OCI-LY3 (cell line): ENCODE measurements around the gene ZNF865.

Experiments
- H2AFZ ChIP-seq: fragments of 200-600, 300-600 bp; shearing (Covaris generic); 2 replicates; pipeline ENCODE4 v1.6.0; 2014; ENCODE audit warnings: antibody characterized with exemption, low read depth, low read length
- H3K27ac ChIP-seq: fragments of 200-600, 300-600 bp; sonication (generic); 2 replicates; pipeline ENCODE4 v1.5.1; 2014; ENCODE audit warnings: mild to moderate bottlenecking, low read length, moderate library complexity, mixed read lengths
- H3K27me3 ChIP-seq: fragments of 200-600, 300-600 bp; sonication (generic); 2 replicates; pipeline ENCODE4 v1.6.1; 2014; ENCODE audit warnings: low read depth, low read length, mixed read lengths
- H3K36me3 ChIP-seq: fragments of 200-600, 300-600 bp; sonication (generic); replicated peaks from 2 replicates; pipeline ENCODE3; 2014; ENCODE audit warnings: low read depth, low read length, mixed read lengths
- H3K4me1 ChIP-seq: fragments of 300-600, 200-600 bp; sonication (generic); 2 replicates; pipeline ENCODE4 v1.6.1; 2014; ENCODE audit warnings: low read length, mixed read lengths
- H3K4me2 ChIP-seq: fragments of 200-600, 300-600 bp; sonication (generic); 2 replicates; pipeline ENCODE4 v1.6.1; 2014; ENCODE audit warnings: low read length, mixed read lengths
- H3K4me3 ChIP-seq: fragments of 300-600, 200-600 bp; sonication (generic); 2 replicates; pipeline ENCODE4 v1.5.1; 2014; ENCODE audit warnings: antibody characterized with exemption, mild to moderate bottlenecking, low read length, moderate library complexity
- H3K79me2 ChIP-seq: fragments of 300-600, 200-600 bp; shearing (Covaris generic); 2 replicates; pipeline ENCODE4 v1.6.1; 2014; ENCODE audit warnings: mild to moderate bottlenecking, low read length, mixed read lengths
- H3K9ac ChIP-seq: fragments of 300-600, 200-600 bp; shearing (Covaris generic); 2 replicates; pipeline ENCODE4 v1.6.0; 2014; ENCODE audit warnings: mild to moderate bottlenecking, low read length, moderate library complexity
- H3K9me3 ChIP-seq: fragments of 200-600, 300-600 bp; shearing (Covaris generic); 2 replicates; pipeline ENCODE4 v1.6.1; 2014; ENCODE audit warnings: low read length, mixed read lengths; ENCODE audit not compliant: insufficient read depth
- H4K20me1 ChIP-seq: fragments of 200-600, 300-600 bp; sonication (generic); 2 replicates; pipeline ENCODE4 v1.6.1; 2016; ENCODE audit warnings: low read length, mixed read lengths; ENCODE audit not compliant: insufficient read depth
- CTCF ChIP-seq: fragments of 200-600, 300-600 bp; sonication (generic); IDR thresholded peaks from 2 replicates; pipeline ENCODE4 v1.5.1; 2014; ENCODE audit warnings: antibody characterized with exemption, low read length, low read depth
- EZH2phosphoT487 ChIP-seq: fragments of 200-600 bp; shearing (Covaris generic); IDR thresholded peaks from 2 replicates; pipeline ENCODE4 v1.6.1; 2018; ENCODE audit warnings: antibody characterized with exemption, mixed run types, low read depth

Gene ZNF865

GRCh38 chr19:55633861-55634260, 28.4 kb downstream of the ZNF865 start:
- peak overlapping the region; percentile 72 for H3K4me2 ChIP-seq

GRCh38 chr19:55635334-55635717, 29.9 kb downstream of the ZNF865 start:
- Histone ChIP-seq H3K4me1 (peaks cover 28% of the 10 kb centered on the region), H2AFZ (no peak overlapping the region)

More at GRCh38 chr19:55633861-55634260, 28.4 kb downstream of the ZNF865 start:
- Histone ChIP-seq H3K79me2 (peaks cover 42% of the 10 kb centered on the region), H2AFZ (no peak overlapping the region), H3K9me3 (no peaks in the 10 kb centered on the region), H3K27ac (no peak overlapping the region), H3K36me3 (peaks cover 3% of the 10 kb centered on the region), H3K27me3 (no peaks in the 10 kb centered on the region), H3K4me1 (peaks cover 23% of the 10 kb centered on the region), H3K9ac (peak overlapping the region; percentile 98), H3K4me3 (peak overlapping the region; percentile 92), H4K20me1 (no peaks in the 10 kb centered on the region)
- TF ChIP-seq CTCF (no peak), EZH2phosphoT487 (no peak)

DNA sequence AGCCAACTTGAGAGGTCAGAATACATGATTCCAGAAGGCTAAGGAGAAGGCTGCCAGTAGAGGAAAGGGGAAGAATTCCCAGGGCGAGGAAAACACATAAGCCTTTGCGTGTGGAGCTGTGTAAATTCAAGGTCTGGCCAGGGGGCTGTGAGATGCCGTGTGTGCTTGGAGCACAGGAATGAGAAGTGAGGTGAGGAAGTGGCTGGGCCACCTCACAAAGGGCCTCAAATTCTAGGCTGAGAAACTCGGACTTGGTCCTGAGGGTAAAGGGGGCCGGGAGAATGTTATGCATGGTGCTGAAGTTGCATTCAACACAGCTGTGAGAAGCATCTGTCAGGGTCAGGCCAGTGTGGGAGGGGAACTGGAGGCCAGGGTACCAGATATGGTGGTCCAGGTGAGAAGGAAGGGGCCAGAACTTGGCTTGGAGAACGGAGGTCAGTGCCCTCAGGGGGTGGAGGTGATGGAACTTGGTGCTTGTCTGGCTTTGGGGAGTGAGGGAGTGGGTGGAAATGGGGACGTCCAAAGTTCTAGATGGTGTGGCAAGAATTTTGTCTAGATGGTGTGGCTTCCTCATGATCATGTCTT, 30.5 kb downstream of the ZNF865 start:
- Histone ChIP-seq H3K4me3 (peak overlapping the region; percentile 92), H3K27ac (peak overlapping the region; percentile 62; the same call in 1 of the 2 replicates), H3K4me2 (peak overlapping the region; percentile 88), H3K36me3 (peaks cover 3% of the 10 kb centered on the region), H3K27me3 (no peaks in the 10 kb centered on the region), H2AFZ (no peak overlapping the region), H3K79me2 (peaks cover 60% of the 10 kb centered on the region), H4K20me1 (no peaks in the 10 kb centered on the region), H3K9me3 (no peaks in the 10 kb centered on the region), H3K4me1 (peaks cover 31% of the 10 kb centered on the region), H3K9ac (peak overlapping the region; percentile 98)
- no peak for TF ChIP-seq EZH2phosphoT487
- no peak for TF ChIP-seq CTCF

More at GRCh38 chr19:55635334-55635717, 29.9 kb downstream of the ZNF865 start:
- peaks cover 3% of the 10 kb centered on the region for H3K36me3 ChIP-seq
- H3K4me3 ChIP-seq, result peak overlapping the region; percentile 92
- peaks cover 57% of the 10 kb centered on the region for H3K79me2 ChIP-seq
- H3K9me3 ChIP-seq, result no peaks in the 10 kb centered on the region
- H4K20me1 ChIP-seq, result no peaks in the 10 kb centered on the region
- H3K4me2 ChIP-seq, result peak overlapping the region; percentile 88
- peak overlapping the region; percentile 98 for H3K9ac ChIP-seq
- TF ChIP-seq EZH2phosphoT487 (no peak), CTCF (no peak)
- H3K27ac ChIP-seq, result peak overlapping the region; percentile 62
- no peaks in the 10 kb centered on the region for H3K27me3 ChIP-seq

DNA sequence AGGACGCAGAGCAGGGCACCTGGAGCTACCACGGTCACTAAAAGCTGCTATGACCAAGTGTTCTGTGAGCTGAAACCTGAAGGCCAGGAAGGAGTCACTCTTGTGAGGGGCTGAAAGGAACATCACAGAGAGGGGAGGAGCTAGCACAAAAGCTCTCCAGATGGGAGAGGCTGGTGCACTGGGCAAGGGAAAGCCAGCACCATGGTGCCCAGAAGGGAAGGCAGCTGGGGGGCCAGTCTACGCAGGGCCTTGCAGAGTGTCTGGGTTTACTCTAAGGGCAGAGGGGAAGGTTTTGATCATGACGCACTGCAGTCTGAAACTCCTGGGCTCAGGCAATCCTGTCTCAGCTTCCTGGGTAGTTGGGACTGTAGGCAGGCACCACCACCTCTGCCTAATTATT, 31.3 kb downstream of the ZNF865 start:
- H3K27ac ChIP-seq, result no peak overlapping the region
- H3K4me1 ChIP-seq, result peaks cover 31% of the 10 kb centered on the region
- peak overlapping the region; percentile 88 for H3K4me2 ChIP-seq
- H3K79me2 ChIP-seq, result peaks cover 66% of the 10 kb centered on the region
- no peak overlapping the region for H3K9ac ChIP-seq
- H3K4me3 ChIP-seq, result peak overlapping the region; percentile 92; the same call in 1 of the 2 replicates
- H2AFZ ChIP-seq, result no peak overlapping the region
- no peaks in the 10 kb centered on the region for H3K27me3 ChIP-seq
- no peak for TF ChIP-seq EZH2phosphoT487
- no peak for TF ChIP-seq CTCF
- H3K36me3 ChIP-seq, result peaks cover 3% of the 10 kb centered on the region
- H3K9me3 ChIP-seq, result no peaks in the 10 kb centered on the region
- H4K20me1 ChIP-seq, result no peaks in the 10 kb centered on the region
